Measurements from ENCODE around the gene IFNA1. TPM values are rescaled to one million over a fixed set of nuclear protein-coding genes. Genes with fewer than 3 reads are reported as not detected.

Gene IFNA1
- total RNA-seq = not detected

GRCh38 chr9:21440139-21440538 is at the start of gene IFNA1:
Gene IFNA1, plus strand, starts transcription at chr9:21440439. Its CDS starts 69 bp downstream, at chr9:21440508.

GRCh38 chr9:21408817-21409216 is 31.4 kb upstream of the IFNA1 start, which contains the start of gene IFNA8:
Gene IFNA8, plus strand, starts transcription at chr9:21409117. Its CDS starts 60 bp downstream, at chr9:21409177.

DNA sequence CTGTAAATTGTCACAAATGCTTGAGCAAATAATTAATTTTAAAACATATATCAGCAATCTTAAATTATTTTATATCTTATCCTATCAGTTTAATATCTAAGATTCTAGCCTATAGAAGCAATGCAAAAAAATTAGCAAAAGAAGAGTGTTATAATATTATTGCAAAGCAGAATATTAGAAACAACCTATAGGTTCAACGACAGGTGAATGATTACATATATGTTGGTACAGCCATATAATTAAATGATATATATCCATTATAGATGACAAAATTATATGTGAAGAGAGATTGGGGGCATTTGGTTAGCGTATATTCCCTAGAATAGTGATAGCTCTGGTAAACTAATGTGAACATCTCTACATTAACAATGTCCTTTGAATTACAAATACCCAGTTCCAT is 42.0 kb downstream of the IFNA1 start, which contains the start of gene IFNE:
IFNE (minus strand) TSS at position 101 of the 400 bp plus-strand sequence. CDS start 619 bp downstream, outside the sequence.

Other genes starting within 250 kb of the IFNA1 start
- gene IFNA7, start 238.2 kb upstream of the IFNA1 start, total RNA-seq = not detected
- gene IFNA10, start 233.3 kb upstream of the IFNA1 start, total RNA-seq = not detected
- not detected for gene IFNA16, start 223.1 kb upstream of the IFNA1 start, total RNA-seq
- not detected for gene IFNA17, start 212.2 kb upstream of the IFNA1 start, total RNA-seq
- gene IFNA14, start 200.4 kb upstream of the IFNA1 start, total RNA-seq = not detected
- not detected for gene IFNA5, start 135.1 kb upstream of the IFNA1 start, total RNA-seq
- gene KLHL9, start 105.0 kb upstream of the IFNA1 start, total RNA-seq = 79.1 TPM
- not detected for gene IFNA6, start 89.6 kb upstream of the IFNA1 start, total RNA-seq
- gene IFNA13, start 72.4 kb upstream of the IFNA1 start, total RNA-seq = not detected
- not detected for gene IFNA2, start 55.0 kb upstream of the IFNA1 start, total RNA-seq
- not detected for gene IFNA8, start 31.3 kb upstream of the IFNA1 start, total RNA-seq
- not detected for gene IFNE, start 41.9 kb downstream of the IFNA1 start, total RNA-seq